ENCODE results near the gene MYL6. TPM values are rescaled to one million over a fixed set of nuclear protein-coding genes. Genes with fewer than 3 reads are reported as not detected.

Gene MYL6
- total RNA-seq, 2 experiments from 2014 or later: 841 to 868 TPM

- H3K27ac Mint-ChIP-seq: peak overlapping the region; percentile 95
- H3K27me3 Mint-ChIP-seq (ENCODE audit: low read depth): no peaks in the 10 kb centered on the region
- intact Hi-C loops (cut with micrococcal nuclease): loop anchor here (1.0 kb wide), 2 partner anchors 8 to 64 kb away; partner anchors contain the start of genes MYL6B and NABP2
- peak overlapping the region; percentile 96 for H3K4me3 Mint-ChIP-seq
- H3K4me1 Mint-ChIP-seq (ENCODE audit: low read depth): peaks cover 35% of the 10 kb centered on the region
- DNase-seq: peak; percentile 83
- CTCF ChIA-PET: interaction anchor here (1.2 to 6.7 kb wide), 6 partner anchors 9 to 62 kb away, joined by 4 to 43 read pairs (median 8); partner anchors contain the start of genes ESYT1, MYL6B, RNF41 and SMARCC2
- H3K36me3 Mint-ChIP-seq (ENCODE audit: low read depth): peaks cover 62% of the 10 kb centered on the region
- no peaks in the 10 kb centered on the region for H3K9me3 Mint-ChIP-seq
These were observed 2.1 kb downstream of the MYL6 start for GRCh38 chr12:56160193-56160763.

- H3K9me3 Mint-ChIP-seq: no peaks in the 10 kb centered on the region
- H3K4me1 Mint-ChIP-seq (ENCODE audit: low read depth): peaks cover 35% of the 10 kb centered on the region
- CTCF ChIA-PET: interaction anchor here (0.6 to 6.7 kb wide), 9 partner anchors 9 to 114 kb away, joined by 3 to 43 read pairs (median 5); partner anchors contain the start of genes MYL6B, RNF41, SMARCC2 and ZC3H10
- peak overlapping the region; percentile 95 for H3K27ac Mint-ChIP-seq
- intact Hi-C loops (cut with micrococcal nuclease): loop anchor here (1.0 kb wide), 2 partner anchors 9 to 63 kb away; partner anchors contain the start of genes MYL6B and NABP2
- no peaks in the 10 kb centered on the region for H3K27me3 Mint-ChIP-seq (ENCODE audit: low read depth)
- H3K36me3 Mint-ChIP-seq (ENCODE audit: low read depth): peaks cover 62% of the 10 kb centered on the region
- peak overlapping the region; percentile 96 for H3K4me3 Mint-ChIP-seq
- DNase-seq: no peak
These were observed 2.9 kb downstream of the MYL6 start for GRCh38 chr12:56160894-56161689.

DNA sequence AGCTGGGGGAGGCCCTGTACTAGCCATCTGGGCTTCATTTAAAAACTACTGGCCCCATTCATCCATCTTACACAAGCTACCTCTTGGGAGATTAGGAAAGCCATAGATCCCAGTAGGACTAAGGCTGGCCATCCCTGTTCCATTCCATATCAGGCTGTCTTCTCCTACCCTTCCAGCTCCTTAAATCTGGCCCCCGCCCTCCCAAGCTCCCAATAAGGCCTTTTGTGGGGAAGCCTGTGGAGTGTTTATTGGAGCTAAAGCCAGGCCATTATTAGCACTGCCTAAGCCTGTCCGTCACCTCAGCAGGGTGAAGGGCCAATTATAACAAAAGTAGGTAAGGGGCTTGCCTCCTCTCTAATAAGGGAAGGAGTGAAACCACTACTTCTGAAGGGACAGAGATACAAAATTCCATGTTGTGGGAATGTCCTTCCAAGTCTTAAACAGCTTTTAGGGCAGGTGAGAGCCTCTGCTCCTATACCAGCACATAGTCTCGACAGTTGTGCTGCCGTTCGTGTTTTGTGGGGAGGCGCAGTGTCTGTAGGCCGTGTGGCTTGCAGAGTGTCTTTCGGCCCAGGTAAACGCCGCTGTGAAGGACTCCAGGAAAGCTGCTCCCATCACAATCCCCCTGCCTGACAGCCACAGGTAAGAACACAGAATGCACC lies 3.7 kb downstream of the MYL6 start:
- peak overlapping the region; percentile 95 for H3K27ac Mint-ChIP-seq
- H3K4me1 Mint-ChIP-seq (ENCODE audit: low read depth): peaks cover 35% of the 10 kb centered on the region
- H3K36me3 Mint-ChIP-seq (ENCODE audit: low read depth): peaks cover 62% of the 10 kb centered on the region

GRCh38 chr12:56162468-56163290 lies 4.5 kb downstream of the MYL6 start:
- Mint-ChIP-seq H3K27ac (peak overlapping the region; percentile 3), H3K36me3 (ENCODE audit: low read depth) (peaks cover 62% of the 10 kb centered on the region), H3K9me3 (no peaks in the 10 kb centered on the region), H3K4me3 (no peak overlapping the region), H3K4me1 (ENCODE audit: low read depth) (peaks cover 29% of the 10 kb centered on the region), H3K27me3 (ENCODE audit: low read depth) (no peaks in the 10 kb centered on the region)
- CTCF ChIA-PET: interaction anchor here (0.6 to 6.7 kb wide), 8 partner anchors 12 to 415 kb away, joined by 3 to 43 read pairs (median 6); partner anchors contain the start of gene ZC3H10
- intact Hi-C loops (cut with micrococcal nuclease): no loop called here
- DNase-seq: no peak

More for the DNA sequence above, 3.7 kb downstream of the MYL6 start:
- no peaks in the 10 kb centered on the region for H3K27me3 Mint-ChIP-seq (ENCODE audit: low read depth)
- CTCF ChIA-PET: interaction anchor here (0.6 to 6.7 kb wide), 10 partner anchors 10 to 414 kb away, joined by 3 to 43 read pairs (median 5); partner anchors contain the start of genes MYL6B, RNF41 and ZC3H10
- intact Hi-C loops (cut with micrococcal nuclease): no loop called here
- DNase-seq: no peak
- no peaks in the 10 kb centered on the region for H3K9me3 Mint-ChIP-seq
- H3K4me3 Mint-ChIP-seq: peak overlapping the region; percentile 25

DNA sequence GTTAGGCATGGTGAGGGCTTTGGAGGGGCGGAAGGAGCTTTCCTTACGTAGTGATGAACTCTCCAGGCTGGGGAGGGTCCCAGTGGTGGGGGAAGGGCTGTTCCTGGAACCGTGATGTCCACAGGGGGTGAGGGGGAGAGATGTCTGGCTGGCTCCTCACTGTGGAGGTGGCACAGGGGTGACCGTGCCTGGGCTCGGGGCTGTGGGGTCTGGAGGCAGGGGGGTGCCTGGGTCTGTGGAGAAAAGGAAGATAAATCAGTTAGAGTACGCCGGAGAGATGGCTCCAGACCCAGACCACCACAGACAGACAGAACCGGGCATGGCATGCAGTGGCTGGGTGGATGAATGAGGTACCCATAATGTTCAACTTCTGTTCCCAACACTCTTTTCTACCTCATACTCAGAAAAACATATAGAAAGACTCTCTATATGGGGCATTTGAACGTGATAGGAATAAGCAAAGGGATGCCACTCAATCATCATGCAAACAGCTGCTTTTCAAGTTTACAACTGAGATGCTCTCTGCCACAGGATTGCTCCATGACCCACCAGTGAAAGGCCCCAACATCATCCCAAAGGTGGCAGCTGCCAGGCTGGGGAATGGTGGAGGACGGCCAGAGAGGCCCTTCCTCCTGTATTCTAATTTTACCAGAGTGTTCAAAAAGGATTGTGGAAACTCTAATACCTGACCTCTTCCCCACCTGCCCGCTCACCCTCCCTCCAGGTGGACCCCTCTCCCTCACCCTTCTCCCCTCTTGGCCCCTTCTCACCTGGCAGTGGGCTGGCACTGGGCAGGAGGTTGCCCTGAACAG lies 5.6 kb downstream of the MYL6 start:
- DNase-seq: no peak
- CTCF ChIA-PET: interaction anchor here (0.6 to 6.7 kb wide), 4 partner anchors 13 to 45 kb away, joined by 5 to 43 read pairs (median 12); partner anchors contain the start of gene ZC3H10
- Mint-ChIP-seq H3K27me3 (ENCODE audit: low read depth) (no peaks in the 10 kb centered on the region), H3K4me3 (no peak overlapping the region), H3K27ac (no peak overlapping the region), H3K9me3 (no peaks in the 10 kb centered on the region), H3K4me1 (ENCODE audit: low read depth) (peaks cover 29% of the 10 kb centered on the region), H3K36me3 (ENCODE audit: low read depth) (peaks cover 57% of the 10 kb centered on the region)
- intact Hi-C loops (cut with micrococcal nuclease): no loop called here

GRCh38 chr12:56164345-56164729 lies 6.2 kb downstream of the MYL6 start:
- Mint-ChIP-seq H3K4me1 (ENCODE audit: low read depth) (peaks cover 25% of the 10 kb centered on the region), H3K27me3 (ENCODE audit: low read depth) (no peaks in the 10 kb centered on the region), H3K27ac (no peak overlapping the region), H3K4me3 (no peak overlapping the region), H3K9me3 (no peaks in the 10 kb centered on the region), H3K36me3 (ENCODE audit: low read depth) (peaks cover 53% of the 10 kb centered on the region)
- CTCF ChIA-PET: interaction anchor here (2.1 to 6.7 kb wide), 2 partner anchors 25 to 39 kb away, joined by 6 to 43 read pairs; partner anchors contain the start of gene SMARCC2
- no peak for DNase-seq
- intact Hi-C loops (cut with micrococcal nuclease): no loop called here

DNA sequence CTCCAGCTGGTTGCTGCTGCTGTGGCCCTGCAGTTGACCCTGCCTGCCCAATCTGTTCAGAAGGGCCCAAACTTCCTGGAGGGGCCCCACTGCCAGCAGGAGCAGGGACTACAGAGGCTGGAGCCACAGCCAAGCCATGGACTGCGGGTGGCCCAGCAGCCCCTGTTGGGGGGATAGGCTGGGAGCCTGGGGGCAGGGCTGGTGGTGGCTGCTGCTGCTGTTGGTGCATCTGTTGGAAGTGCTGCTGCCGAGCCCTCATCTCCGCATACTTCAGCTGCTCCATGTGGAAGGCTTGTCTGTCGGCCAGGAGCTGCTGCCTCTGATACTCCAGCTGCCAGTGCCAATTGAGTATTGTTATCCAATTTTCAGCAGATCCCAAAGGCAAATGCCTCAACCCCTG lies 7.2 kb downstream of the MYL6 start:
- Mint-ChIP-seq H3K36me3 (ENCODE audit: low read depth) (peaks cover 49% of the 10 kb centered on the region), H3K4me3 (no peak overlapping the region), H3K27ac (no peak overlapping the region), H3K4me1 (ENCODE audit: low read depth) (peaks cover 15% of the 10 kb centered on the region), H3K9me3 (no peaks in the 10 kb centered on the region), H3K27me3 (ENCODE audit: low read depth) (no peaks in the 10 kb centered on the region)
- CTCF ChIA-PET: interaction anchor here (0.6 to 2.1 kb wide), 2 partner anchors 24 to 97 kb away, joined by 3 to 6 read pairs; partner anchors contain the start of gene SMARCC2
- intact Hi-C loops (cut with micrococcal nuclease): no loop called here
- DNase-seq: no peak

- Mint-ChIP-seq H3K4me3 (no peak overlapping the region), H3K27me3 (ENCODE audit: low read depth) (no peaks in the 10 kb centered on the region), H3K27ac (peak overlapping the region; percentile 33), H3K36me3 (ENCODE audit: low read depth) (peaks cover 46% of the 10 kb centered on the region), H3K4me1 (ENCODE audit: low read depth) (no peaks in the 10 kb centered on the region), H3K9me3 (no peaks in the 10 kb centered on the region)
- CTCF ChIA-PET: interaction anchor here (0.6 to 0.7 kb wide), 2 partner anchors 42 to 115 kb away, joined by 3 to 4 read pairs; no protein-coding TSS in a partner anchor
- DNase-seq: no peak
- intact Hi-C loops (cut with micrococcal nuclease): no loop called here
These were observed 11.1 kb downstream of the MYL6 start for GRCh38 chr12:56169229-56169759.

DNA sequence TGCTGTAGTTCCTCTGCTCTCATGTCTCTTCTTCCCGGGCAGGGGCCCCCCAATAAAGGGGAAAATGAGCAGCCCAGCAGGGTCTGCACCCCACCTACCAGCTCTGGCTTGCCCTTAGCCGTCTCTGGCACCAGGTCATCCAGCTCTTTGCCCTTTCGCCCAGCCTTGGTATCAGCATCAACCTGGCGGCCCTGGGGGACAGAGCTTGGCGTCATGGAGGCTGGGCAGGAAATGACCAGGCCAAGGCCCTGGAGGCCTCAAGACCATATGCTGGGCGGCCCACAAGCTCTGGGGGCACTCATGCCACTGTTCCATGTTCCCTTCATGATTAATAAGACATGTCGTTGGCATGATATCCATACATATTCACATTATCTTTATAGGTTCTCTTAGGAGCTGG lies 14.7 kb downstream of the MYL6 start:
- H3K4me3 Mint-ChIP-seq: no peak overlapping the region
- CTCF ChIA-PET: interaction anchor here (1.0 kb wide), 1 partner anchor 55 kb away, joined by 3 read pairs; the partner anchor contains the start of gene ZC3H10
- intact Hi-C loops (cut with micrococcal nuclease): no loop called here
- H3K27ac Mint-ChIP-seq: no peak overlapping the region
- no peak for DNase-seq
- no peaks in the 10 kb centered on the region for H3K27me3 Mint-ChIP-seq (ENCODE audit: low read depth)
- H3K36me3 Mint-ChIP-seq (ENCODE audit: low read depth): peaks cover 47% of the 10 kb centered on the region
- H3K4me1 Mint-ChIP-seq (ENCODE audit: low read depth): no peaks in the 10 kb centered on the region
- no peaks in the 10 kb centered on the region for H3K9me3 Mint-ChIP-seq

GRCh38 chr12:56178347-56178746 lies 20.2 kb downstream of the MYL6 start:
- no peak overlapping the region for H3K4me3 Mint-ChIP-seq
- H3K9me3 Mint-ChIP-seq: no peaks in the 10 kb centered on the region
- DNase-seq: no peak
- no peaks in the 10 kb centered on the region for H3K4me1 Mint-ChIP-seq (ENCODE audit: low read depth)
- H3K27ac Mint-ChIP-seq: no peak overlapping the region
- intact Hi-C loops (cut with micrococcal nuclease): no loop called here
- peaks cover 46% of the 10 kb centered on the region for H3K36me3 Mint-ChIP-seq (ENCODE audit: low read depth)
- no peaks in the 10 kb centered on the region for H3K27me3 Mint-ChIP-seq (ENCODE audit: low read depth)
- CTCF ChIA-PET: interaction anchor here (0.7 to 1.4 kb wide), 3 partner anchors 11 to 16 kb away, joined by 3 to 6 read pairs (median 3); partner anchors contain the start of gene SMARCC2

All from activated naive CD4-positive, alpha-beta T cell treated with anti-CD3 and anti-CD28 coated beads for 36 hours (primary cell).